SK-N-MC (cell line): ENCODE measurements around the gene MSMB.

Experiments used
- EZH2 ChIP-seq: fragments of 200-600 bp; sonication (generic); IDR thresholded peaks from one replicate; pipeline ENCODE4 v1.6.1; 2017; ENCODE audit warnings: antibody characterized with exemption
- FOXP2 ChIP-seq: optimal IDR thresholded peaks from 2 replicates; pipeline ENCODE3; 2011; ENCODE audit warnings: mild to moderate bottlenecking, moderate library complexity; ENCODE audit not compliant: insufficient read depth; ENCODE audit errors: extremely low read length, control extremely low read depth
- POLR2AphosphoS5 ChIP-seq: IDR thresholded peaks from 2 replicates; pipeline ENCODE4 v1.6.1; 2012; ENCODE audit warnings: mild to moderate bottlenecking, low read depth, low read length, borderline replicate concordance

DNA sequence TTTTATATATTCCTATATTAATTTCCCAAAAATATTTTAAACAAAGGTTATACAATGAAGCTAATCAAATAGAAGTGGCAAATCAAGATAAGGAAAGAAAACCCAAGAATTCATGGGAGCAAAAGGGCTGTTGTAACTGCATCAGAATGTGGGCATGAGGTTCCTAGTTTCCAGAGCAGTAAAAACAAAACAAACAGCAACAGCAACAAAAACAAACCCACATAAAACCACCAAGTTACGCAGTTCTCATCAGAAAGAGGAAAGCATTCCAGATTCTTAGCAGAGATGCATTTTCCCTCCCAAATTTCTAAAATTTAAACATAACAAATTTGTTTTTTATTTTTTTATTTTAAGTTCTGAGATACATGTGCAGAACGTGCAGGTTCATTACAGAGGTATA, 34.8 kb upstream of the MSMB start:
- TF ChIP-seq EZH2 (no peak), POLR2AphosphoS5 (no peak), FOXP2 (no peak)
